ENCODE measurements around the gene ALDH4A1. TPM values are rescaled to one million over a fixed set of nuclear protein-coding genes. Genes with fewer than 3 reads are reported as not detected.

Gene ALDH4A1
- total RNA-seq, 1 donor: 28.6 TPM

- no peak within 1 kb of the TSS for H3K4me2 ChIP-seq (ENCODE audit: insufficient read depth, low read length)
- no peaks in the 10 kb centered on the region for H3K9me3 ChIP-seq (ENCODE audit: low read depth, low read length)
- TF ChIP-seq CTCF (IDR thresholded peaks at IDR 0.05; ENCODE audit: extremely low read depth, low read depth, low read length): no peak
- no peaks in the 10 kb centered on the region for H3K27me3 ChIP-seq (ENCODE audit: insufficient read depth, low read length)
- no peaks in the 10 kb centered on the region for H3K4me1 ChIP-seq (ENCODE audit: insufficient read depth, low read length)
- H2AFZ ChIP-seq (ENCODE audit: low read length): no peak within 1 kb of the TSS
- H3K27ac ChIP-seq (ENCODE audit: low read depth, low read length): no peak within 1 kb of the TSS
- DNase-seq (ENCODE audit: insufficient read length, low spot score, missing footprints): peak; percentile 22
- H3K4me3 ChIP-seq (ENCODE audit: insufficient read depth, low read length): no peak within 1 kb of the TSS
- H3K36me3 ChIP-seq (ENCODE audit: insufficient read depth, low read length): no peaks in the 10 kb centered on the region
- no peaks in the 10 kb centered on the region for H4K20me1 ChIP-seq (ENCODE audit: insufficient read depth, low read length)
- H3K79me2 ChIP-seq (ENCODE audit: insufficient read depth, low read length): no peaks in the 10 kb centered on the region
Measured at GRCh38 chr1:18859560-18859959, 42.8 kb downstream of the ALDH4A1 start, which contains the start of gene TAS1R2. TAS1R2 (minus strand) TSS chr1:18859660; CDS start chr1:18859660, 0 bp downstream.

GRCh38 chr1:18858070-18858688 lies 44.2 kb downstream of the ALDH4A1 start:
- TF ChIP-seq CTCF (IDR thresholded peaks at IDR 0.05; ENCODE audit: extremely low read depth, low read depth, low read length): no peak
- DNase-seq (ENCODE audit: insufficient read length, low spot score, missing footprints): peak; percentile 23
- H3K9me3 ChIP-seq (ENCODE audit: low read depth, low read length): no peaks in the 10 kb centered on the region

GRCh38 chr1:18856435-18856834 lies 45.9 kb downstream of the ALDH4A1 start:
- Histone ChIP-seq H3K27me3 (ENCODE audit: insufficient read depth, low read length) (peaks cover 4% of the 10 kb centered on the region), H3K4me1 (ENCODE audit: insufficient read depth, low read length) (no peaks in the 10 kb centered on the region), H3K27ac (ENCODE audit: low read depth, low read length) (no peak overlapping the region), H4K20me1 (ENCODE audit: insufficient read depth, low read length) (no peaks in the 10 kb centered on the region), H2AFZ (ENCODE audit: low read length) (no peak overlapping the region), H3K4me3 (ENCODE audit: insufficient read depth, low read length) (no peak overlapping the region), H3K4me2 (ENCODE audit: insufficient read depth, low read length) (no peak overlapping the region), H3K79me2 (ENCODE audit: insufficient read depth, low read length) (no peaks in the 10 kb centered on the region), H3K36me3 (ENCODE audit: insufficient read depth, low read length) (no peaks in the 10 kb centered on the region), H3K9me3 (ENCODE audit: low read depth, low read length) (no peaks in the 10 kb centered on the region)
- TF ChIP-seq CTCF (IDR thresholded peaks at IDR 0.05; ENCODE audit: extremely low read depth, low read depth, low read length): no peak
- peak; percentile 35 for DNase-seq (ENCODE audit: insufficient read length, low spot score, missing footprints)

More at GRCh38 chr1:18858070-18858688, 44.2 kb downstream of the ALDH4A1 start:
- Histone ChIP-seq H3K4me2 (ENCODE audit: insufficient read depth, low read length) (no peak overlapping the region), H3K4me3 (ENCODE audit: insufficient read depth, low read length) (no peak overlapping the region), H3K27me3 (ENCODE audit: insufficient read depth, low read length) (no peaks in the 10 kb centered on the region), H3K79me2 (ENCODE audit: insufficient read depth, low read length) (no peaks in the 10 kb centered on the region), H3K4me1 (ENCODE audit: insufficient read depth, low read length) (no peaks in the 10 kb centered on the region), H2AFZ (ENCODE audit: low read length) (no peak overlapping the region), H3K27ac (ENCODE audit: low read depth, low read length) (no peak overlapping the region), H3K36me3 (ENCODE audit: insufficient read depth, low read length) (no peaks in the 10 kb centered on the region), H4K20me1 (ENCODE audit: insufficient read depth, low read length) (no peaks in the 10 kb centered on the region)

- H4K20me1 ChIP-seq (ENCODE audit: insufficient read depth, low read length): no peaks in the 10 kb centered on the region
- no peak overlapping the region for H3K27ac ChIP-seq (ENCODE audit: low read depth, low read length)
- peaks cover 4% of the 10 kb centered on the region for H3K27me3 ChIP-seq (ENCODE audit: insufficient read depth, low read length)
- H3K36me3 ChIP-seq (ENCODE audit: insufficient read depth, low read length): no peaks in the 10 kb centered on the region
- DNase-seq (ENCODE audit: insufficient read length, low spot score, missing footprints): peak; percentile 79
- no peaks in the 10 kb centered on the region for H3K4me1 ChIP-seq (ENCODE audit: insufficient read depth, low read length)
- H3K9me3 ChIP-seq (ENCODE audit: low read depth, low read length): no peaks in the 10 kb centered on the region
- no peak overlapping the region for H2AFZ ChIP-seq (ENCODE audit: low read length)
- no peak overlapping the region for H3K4me2 ChIP-seq (ENCODE audit: insufficient read depth, low read length)
- TF ChIP-seq CTCF (IDR thresholded peaks at IDR 0.05; ENCODE audit: extremely low read depth, low read depth, low read length): no peak
- H3K4me3 ChIP-seq (ENCODE audit: insufficient read depth, low read length): no peak overlapping the region
- H3K79me2 ChIP-seq (ENCODE audit: insufficient read depth, low read length): no peaks in the 10 kb centered on the region
Measured at GRCh38 chr1:18855573-18855972, 46.8 kb downstream of the ALDH4A1 start.

Data from osteoblast (primary cell).